Stimulated activated CD4-positive, alpha-beta T cell treated with anti-CD3 and anti-CD28 coated beads, Interleukin-1b, Interleukin-23, amount 100 ng/mL, for 1 hour (primary cell): ENCODE results near the gene KCND2.
"Not testable (repeated sequence)": the region's sequence is repeated elsewhere in the genome, so short reads cannot be mapped to it uniquely, and the experiment has no call there.

Source experiments
- DNase-seq, 2 donors: peaks; one replicate each; pipeline ENCODE4 v3.0.0-alpha.2; 2020; ENCODE audit warnings: low read depth in 2 of 2

The KCND2 gene

GRCh38 chr7:120272701-120273475, at the start of gene KCND2:
Gene KCND2, plus strand, starts transcription at chr7:120273175.
- DNase-seq = no peak

DNA sequence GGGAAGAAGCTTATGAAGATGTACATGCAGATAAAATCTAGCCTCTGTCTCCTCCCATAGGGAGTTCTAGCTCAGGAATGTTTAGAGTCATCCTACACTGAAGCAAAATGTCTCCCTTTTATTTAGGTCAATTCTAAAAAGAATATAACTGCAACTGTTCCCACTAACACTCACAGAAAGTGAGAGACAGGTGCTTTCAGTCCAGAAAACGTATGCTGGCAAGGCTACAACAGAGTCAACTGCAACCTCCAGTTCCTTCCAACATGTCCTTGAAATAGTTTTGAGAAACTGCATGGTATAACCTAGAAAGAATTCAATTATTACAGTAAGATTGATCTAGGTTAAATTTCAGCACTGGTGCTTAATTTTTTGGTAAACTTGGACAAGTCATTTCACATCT, 46.8 kb upstream of the KCND2 start:
- no peak for DNase-seq

GRCh38 chr7:120227255-120227654, 45.7 kb upstream of the KCND2 start:
- DNase-seq = no peak

- no peak for DNase-seq
Measured at GRCh38 chr7:120229084-120229483, 43.9 kb upstream of the KCND2 start.

GRCh38 chr7:120233338-120233737, 39.6 kb upstream of the KCND2 start:
- no peak for DNase-seq

DNA sequence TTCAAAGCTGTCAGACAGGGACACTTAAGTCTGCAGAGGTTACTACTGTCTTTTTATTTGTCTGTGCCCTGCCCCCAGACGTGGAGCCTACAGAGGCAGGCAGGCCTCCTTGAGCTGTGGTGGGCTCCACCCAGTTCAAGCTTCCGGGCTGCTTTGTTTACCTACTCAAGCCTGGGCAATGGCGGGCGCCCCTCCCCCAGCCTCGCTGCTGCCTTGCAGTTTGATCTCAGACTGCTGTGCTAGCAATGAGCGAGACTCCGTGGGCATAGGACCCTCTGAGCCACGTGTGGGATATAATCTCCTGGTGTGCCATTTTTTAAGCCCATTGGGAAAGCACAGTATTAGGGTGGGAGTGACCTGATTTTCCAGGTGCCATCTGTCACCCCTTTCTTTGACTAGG, 32.6 kb upstream of the KCND2 start:
- DNase-seq = not testable (repeated sequence)

DNA sequence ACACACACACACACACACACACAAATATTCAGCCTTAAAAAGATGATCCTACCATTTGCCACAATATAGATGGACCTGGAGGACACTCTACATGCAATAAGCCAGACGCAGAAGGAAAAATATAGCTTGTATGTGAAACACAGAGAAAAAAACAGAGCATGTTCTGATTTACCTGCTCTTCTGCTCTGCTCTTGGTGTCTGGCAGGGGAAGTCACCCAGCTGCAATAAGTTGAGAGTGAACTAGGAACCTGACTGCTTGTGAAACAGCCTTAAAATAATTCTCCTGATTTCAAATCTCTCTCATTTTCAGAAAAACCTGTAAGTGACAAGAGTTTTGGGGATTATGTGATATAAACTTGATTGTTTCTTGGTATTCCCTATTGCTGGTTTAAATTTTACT, 31.0 kb upstream of the KCND2 start:
- no peak for DNase-seq

GRCh38 chr7:120254845-120255244, 18.1 kb upstream of the KCND2 start:
- no peak for DNase-seq

DNA sequence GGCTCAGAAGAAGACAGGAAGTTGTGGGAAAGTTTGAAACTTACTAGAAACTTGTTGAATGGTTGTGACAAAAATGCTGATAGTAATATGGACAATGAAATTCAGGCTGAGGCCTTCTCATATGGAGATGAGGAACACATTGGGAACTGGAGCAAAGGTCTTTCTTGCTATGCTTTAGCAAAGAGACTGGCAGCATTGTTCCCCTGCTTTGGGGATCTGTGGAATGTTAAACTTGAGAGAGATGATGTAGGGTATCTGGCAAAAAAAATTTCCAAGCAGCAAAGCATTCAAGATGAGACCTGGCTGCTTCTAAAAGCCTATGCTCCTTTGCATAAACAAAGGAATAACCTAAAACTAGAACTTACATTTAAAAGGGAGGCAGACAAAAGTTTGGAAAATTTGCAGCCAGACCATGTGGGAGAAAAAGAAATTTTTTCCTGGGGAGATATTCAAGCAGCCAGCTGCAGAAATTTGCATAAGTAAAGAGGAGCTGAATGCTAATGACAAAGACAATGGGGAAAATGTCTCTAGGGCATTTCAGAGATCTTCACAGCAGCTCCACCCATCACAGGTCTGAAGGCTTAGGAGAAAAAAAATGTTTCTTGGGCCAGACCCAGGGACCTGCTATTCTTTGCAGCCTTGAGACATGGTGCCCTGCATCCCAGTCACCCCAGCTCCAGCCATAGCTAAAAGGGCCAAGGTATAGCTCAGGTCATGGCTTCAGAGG, 16.5 kb upstream of the KCND2 start:
- no peak for DNase-seq

DNA sequence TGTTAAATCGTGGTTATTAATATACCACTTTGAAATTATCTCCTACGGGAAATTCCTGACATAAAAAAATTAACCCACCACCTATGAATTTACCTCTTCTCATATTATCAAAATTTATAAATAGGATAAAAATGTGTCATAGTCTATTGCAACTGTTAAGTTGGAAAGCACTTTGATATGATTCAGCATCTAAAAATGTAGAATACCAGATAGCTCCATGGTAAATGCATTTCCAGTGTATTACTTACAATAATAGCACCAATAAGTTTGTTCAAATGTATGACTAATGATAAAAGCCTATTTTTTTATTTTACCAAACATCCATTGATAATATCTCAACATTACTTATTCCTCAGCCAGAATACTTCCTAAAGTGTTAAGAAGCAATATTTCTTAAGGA, 13.6 kb upstream of the KCND2 start:
- DNase-seq = no peak

- DNase-seq = no peak
Measured at GRCh38 chr7:120260111-120260510, 12.9 kb upstream of the KCND2 start.

GRCh38 chr7:120272261-120272660, 714 bp upstream of the KCND2 start:
- no peak for DNase-seq

DNA sequence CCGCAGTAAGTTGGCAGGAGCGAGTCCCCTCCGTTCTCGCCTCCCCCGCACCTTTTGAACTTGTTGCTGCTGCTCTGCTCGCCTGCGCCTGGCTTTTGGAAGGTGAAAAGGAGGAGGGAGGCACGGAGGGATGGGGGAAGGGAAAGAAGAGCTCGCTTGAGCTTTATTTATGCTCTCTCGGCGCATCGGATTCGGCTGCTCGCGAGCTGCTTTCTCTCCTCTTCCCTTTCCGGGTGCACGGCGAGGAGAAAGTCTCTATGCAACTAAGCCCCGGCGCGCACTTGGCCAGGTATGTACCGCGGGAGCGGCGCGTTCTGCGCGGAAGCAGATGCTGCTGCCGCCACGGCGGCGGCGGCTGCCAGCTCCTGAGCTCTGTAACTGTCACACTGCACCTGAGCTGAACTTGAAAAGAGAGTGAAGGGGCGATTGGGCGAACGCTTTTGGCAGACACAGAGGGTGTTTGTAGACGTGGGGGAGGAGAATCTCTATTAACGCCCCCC, 551 bp downstream of the KCND2 start:
- no peak for DNase-seq

DNA sequence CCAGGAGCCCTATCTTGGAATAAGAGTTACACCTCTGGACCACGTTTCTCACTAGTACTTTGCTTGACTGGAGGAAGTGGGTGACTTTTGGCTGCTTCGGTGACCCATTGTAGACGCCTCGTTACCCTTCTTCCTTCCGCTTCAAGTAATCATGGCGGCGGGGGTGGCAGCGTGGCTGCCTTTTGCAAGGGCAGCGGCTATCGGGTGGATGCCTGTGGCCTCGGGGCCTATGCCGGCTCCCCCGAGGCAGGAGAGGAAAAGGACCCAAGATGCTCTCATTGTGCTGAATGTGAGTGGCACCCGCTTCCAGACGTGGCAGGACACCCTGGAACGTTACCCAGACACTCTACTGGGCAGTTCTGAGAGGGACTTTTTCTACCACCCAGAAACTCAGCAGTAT, 1.5 kb downstream of the KCND2 start:
- DNase-seq = no peak

GRCh38 chr7:120274899-120275298, 1.9 kb downstream of the KCND2 start:
- DNase-seq = no peak

DNA sequence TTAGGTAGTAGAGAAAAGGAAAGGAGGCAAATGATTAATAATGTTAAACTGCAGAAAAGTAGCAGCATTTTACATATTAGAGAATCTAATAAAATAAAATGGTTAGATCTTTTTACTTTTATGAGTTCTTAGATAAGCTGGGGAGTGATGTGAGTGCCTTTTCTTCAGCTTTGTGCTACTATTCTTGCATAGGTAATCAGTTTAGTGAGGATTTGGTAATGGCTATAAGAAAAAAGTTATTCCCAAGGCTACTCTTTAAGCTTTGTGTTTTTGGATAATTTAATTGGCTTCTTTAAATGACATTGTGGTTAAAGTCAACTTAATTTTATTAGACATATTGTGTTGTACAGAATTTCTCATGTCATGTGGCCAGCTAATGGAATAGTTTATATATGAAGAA, 3.7 kb downstream of the KCND2 start:
- DNase-seq = no peak

DNA sequence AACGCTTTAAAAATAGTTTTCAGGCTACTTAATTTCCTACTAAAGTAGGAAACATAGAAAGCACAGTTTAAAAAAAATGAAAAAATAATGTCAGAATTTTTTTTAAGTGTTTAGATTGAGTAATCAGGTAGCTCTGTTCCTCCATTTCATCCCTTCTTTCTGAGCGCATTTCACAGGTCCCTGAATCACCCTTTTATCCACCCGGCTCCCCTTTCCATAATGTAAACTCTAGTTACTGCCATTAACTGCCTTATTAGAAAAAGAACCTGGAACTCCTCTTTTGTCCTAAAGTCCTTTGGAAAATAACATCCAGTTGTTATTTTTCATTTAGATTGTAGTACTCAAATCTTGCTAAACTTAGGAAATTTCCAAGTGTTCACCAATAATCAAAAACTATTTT, 5.8 kb downstream of the KCND2 start:
- DNase-seq = no peak

GRCh38 chr7:120280743-120281142, 7.8 kb downstream of the KCND2 start:
- no peak for DNase-seq

GRCh38 chr7:120293027-120293426, 20.1 kb downstream of the KCND2 start:
- no peak for DNase-seq

DNA sequence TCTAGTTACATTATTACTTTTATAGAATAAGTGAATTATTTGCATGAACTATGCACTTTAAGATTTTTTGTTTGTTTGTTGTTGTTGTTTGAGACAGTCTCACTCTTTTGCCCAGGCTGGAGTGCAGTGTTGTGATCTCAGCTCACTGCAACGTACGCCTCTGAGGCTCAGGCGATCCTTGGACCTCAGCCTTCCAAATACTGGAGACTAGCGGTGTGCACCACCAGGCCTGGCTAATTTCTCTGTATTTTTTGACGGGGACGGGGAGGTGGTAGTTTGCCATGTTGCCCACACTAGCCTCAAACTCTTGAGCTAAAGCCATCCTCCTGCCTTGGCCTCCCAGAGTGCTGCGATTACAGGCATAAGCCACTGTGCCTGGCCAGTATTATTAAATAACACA, 29.2 kb downstream of the KCND2 start:
- no peak for DNase-seq

DNA sequence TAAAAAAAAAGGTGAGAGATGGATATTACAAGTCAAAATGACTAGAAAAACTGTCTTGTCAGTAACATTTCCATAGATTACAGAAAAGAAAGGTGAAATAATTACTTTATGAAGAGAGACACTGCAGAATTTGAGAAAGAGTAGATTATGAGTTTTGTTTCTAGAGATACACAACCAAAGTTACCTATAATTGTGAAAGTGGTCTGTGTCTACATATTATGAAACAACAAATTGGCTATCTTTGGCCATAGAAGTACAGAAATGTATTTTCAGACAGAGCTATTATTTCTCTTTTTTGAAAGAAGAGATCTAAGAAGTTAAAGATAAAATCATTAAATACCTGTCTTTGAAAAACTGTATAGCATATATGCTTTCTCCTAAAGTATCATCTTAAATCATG, 30.1 kb downstream of the KCND2 start:
- DNase-seq = no peak

DNA sequence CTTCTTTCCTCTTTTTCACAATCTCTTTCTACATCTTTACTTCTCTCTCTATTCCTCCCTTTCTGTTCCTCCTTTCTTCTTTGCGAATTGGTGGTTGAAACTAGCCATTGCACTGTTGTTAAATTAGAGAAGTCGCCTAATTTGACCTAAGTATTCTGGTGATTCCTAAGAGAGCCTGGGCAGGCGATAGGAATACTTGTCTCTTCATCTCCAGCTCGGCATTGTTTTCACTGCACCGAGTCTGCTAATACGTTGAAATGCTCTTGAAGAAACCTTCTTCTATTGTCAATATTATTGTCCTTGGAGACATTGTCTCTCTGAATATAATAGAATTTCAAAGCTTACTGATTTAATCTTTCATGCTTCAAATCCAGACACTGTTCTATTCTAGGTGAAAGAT, 31.7 kb downstream of the KCND2 start:
- DNase-seq = no peak

- no peak for DNase-seq
Measured at GRCh38 chr7:120307991-120308545, 35.1 kb downstream of the KCND2 start.
